Breast epithelium (tissue), 4 donors: ENCODE results near the gene MYH9. TPM values are rescaled to one million over a fixed set of nuclear protein-coding genes. Genes with fewer than 3 reads are reported as not detected.

Source experiments
- DNase-seq, 2 donors: peaks; one replicate each; pipeline ENCODE4 v3.0.0-alpha.2; 2019; ENCODE audit warnings: low spot score in 2 of 2
- H3K27ac ChIP-seq, 2 donors: fragments of 200-600 bp; sonication (generic) in 1 of 2; one replicate each; pipeline ENCODE4 v1.5.1; 2016 to 2019; ENCODE audit warnings: mild to moderate bottlenecking in 1 of 2
- H3K27me3 ChIP-seq, 2 donors: fragments of 200-600 bp; sonication (generic) in 1 of 2; one replicate each; pipeline versions ENCODE4 v1.5.1 to v1.6.0; 2017 to 2019; ENCODE audit warnings: control low read depth in 1 of 2, mild to moderate bottlenecking in 1 of 2
- H3K36me3 ChIP-seq: fragments of 200-600 bp; one replicate; pipeline ENCODE4 v1.5.1; 2019
- H3K4me1 ChIP-seq, 2 donors: fragments of 200-600 bp; sonication (generic); one replicate each; pipeline ENCODE4 v1.5.1; 2016 to 2019; ENCODE audit warnings: control low read depth in 1 of 2
- H3K4me3 ChIP-seq, 3 donors: fragments of 200-600 bp; sonication (generic); 1 replicate in 2 of 3; 2 replicates in 1 of 3; pipeline ENCODE4 v1.5.1; 2016 to 2019; ENCODE audit warnings: mild to moderate bottlenecking in 3 of 3, moderate library complexity in 2 of 3
- H3K9me3 ChIP-seq, 2 donors: fragments of 200-600 bp; sonication (generic) in 1 of 2; one replicate each; pipeline ENCODE4 v1.5.1; 2016 to 2019; ENCODE audit warnings: control low read depth in 1 of 2
- POLR2A ChIP-seq: fragments of 450-650 bp; IDR thresholded peaks from one replicate; pipeline ENCODE4 v1.6.1; 2016; ENCODE audit warnings: antibody characterized with exemption, mild to moderate bottlenecking, moderate library complexity
- POLR2AphosphoS5 ChIP-seq, 3 donors: sonication (generic); formaldehyde crosslinking; IDR thresholded peaks; one replicate each; pipeline ENCODE4 v1.6.1; 2017; ENCODE audit warnings: antibody characterized with exemption in 3 of 3
- intact Hi-C: fragments of 100-400 bp; cut with DNase I; formaldehyde crosslinking; loops from one replicate; pipeline ENCODE4 v1.15.1; 2023; ENCODE audit warnings: low total_unique reads
- total RNA-seq, 3 donors: library from RNA; depleted of rRNA; stranded (reverse); fragments of >200 nt; gene quantifications; one replicate each; pipeline ENCODE4 v1.1.0, GENCODE V29; 2016
- TF ChIP-seq, protein P1 (sequence below), 3 donors: fragments of 450-650 bp; IDR thresholded peaks; one replicate each; pipeline ENCODE4 v1.5.1; 2016 to 2017; ENCODE audit warnings: antibody characterized with exemption in 3 of 3, mild to moderate bottlenecking in 3 of 3, moderate library complexity in 3 of 3

The MYH9 gene
- total RNA-seq, 3 donors from 2014 or later: 169 to 392 (median 268) TPM

DNA sequence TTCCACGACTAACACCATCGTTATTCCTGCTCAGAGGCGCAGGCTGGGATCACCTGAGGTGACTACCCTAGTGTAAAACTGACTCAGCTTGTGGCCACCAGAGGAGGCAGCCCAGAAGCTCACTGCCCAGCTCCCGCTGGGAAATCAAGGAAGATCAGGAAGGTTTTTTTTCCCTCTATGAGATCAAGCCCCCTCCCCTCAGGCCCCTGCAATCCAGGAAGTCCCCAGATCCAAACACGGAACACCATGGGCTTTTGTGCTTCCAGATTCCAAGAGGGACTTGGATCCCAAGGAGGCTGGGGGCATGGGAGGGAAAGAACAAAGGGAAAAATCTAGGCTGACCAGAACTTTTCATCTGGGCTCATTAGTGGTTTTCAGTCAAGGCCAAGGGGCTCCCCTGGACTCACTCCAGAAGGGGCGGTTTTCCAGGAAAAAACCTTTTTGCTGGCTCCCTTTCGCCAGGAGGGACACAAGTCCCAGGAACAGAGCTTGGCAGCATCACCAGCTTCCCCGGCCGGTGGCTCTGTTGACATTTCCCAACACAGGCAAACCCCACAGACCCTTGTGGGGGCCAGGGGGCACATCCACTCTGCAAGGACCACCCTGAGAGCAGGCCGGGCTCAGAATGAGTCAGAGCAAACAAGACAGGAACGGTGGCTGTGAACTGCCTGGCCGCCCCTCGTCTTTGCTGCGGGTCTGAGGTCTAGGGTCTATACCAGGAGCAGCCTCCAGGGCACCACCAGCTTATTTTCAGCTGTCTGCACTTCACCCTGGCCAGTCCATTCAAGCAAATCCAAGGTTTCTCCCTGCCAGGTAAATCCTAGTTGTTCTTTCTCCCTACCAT lies 36.8 kb downstream of the MYH9 start:
- intact Hi-C loops: no loop called here
- DNase-seq: peak in 1 of 2 donors; percentile 79
- peaks cover 50 to 61% of the 10 kb centered on the region in 2 donors for H3K4me1 ChIP-seq

DNA sequence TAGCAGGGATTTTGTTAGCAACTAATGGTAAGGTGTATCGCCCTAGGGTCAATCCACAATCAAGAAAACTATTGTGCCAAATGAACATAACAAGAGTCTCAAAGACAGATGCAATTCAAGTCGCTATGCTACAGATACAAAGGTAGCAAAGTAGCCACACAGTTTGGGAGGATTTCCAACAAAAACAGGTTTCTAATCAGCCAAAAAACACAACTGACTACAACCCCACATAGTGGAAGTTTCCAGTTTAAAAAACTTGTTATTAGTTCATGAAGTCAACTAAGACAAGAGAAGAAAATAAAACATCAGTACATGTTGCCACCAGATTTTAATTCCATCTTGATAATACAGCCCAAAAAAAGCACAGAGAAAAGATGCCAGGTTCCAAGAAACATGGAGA lies 38.0 kb downstream of the MYH9 start:
- intact Hi-C loops: no loop called here
- H3K9me3 ChIP-seq: no peaks in the 10 kb centered on the region
- peak overlapping the region; percentile 92 to 97 for H3K27ac ChIP-seq
- no peak for TF ChIP-seq POLR2A
- peak in 1 of 3 donors; percentile 11 for TF ChIP-seq POLR2AphosphoS5 (IDR thresholded peaks at IDR 0.05)
- TF ChIP-seq, protein P1, sequence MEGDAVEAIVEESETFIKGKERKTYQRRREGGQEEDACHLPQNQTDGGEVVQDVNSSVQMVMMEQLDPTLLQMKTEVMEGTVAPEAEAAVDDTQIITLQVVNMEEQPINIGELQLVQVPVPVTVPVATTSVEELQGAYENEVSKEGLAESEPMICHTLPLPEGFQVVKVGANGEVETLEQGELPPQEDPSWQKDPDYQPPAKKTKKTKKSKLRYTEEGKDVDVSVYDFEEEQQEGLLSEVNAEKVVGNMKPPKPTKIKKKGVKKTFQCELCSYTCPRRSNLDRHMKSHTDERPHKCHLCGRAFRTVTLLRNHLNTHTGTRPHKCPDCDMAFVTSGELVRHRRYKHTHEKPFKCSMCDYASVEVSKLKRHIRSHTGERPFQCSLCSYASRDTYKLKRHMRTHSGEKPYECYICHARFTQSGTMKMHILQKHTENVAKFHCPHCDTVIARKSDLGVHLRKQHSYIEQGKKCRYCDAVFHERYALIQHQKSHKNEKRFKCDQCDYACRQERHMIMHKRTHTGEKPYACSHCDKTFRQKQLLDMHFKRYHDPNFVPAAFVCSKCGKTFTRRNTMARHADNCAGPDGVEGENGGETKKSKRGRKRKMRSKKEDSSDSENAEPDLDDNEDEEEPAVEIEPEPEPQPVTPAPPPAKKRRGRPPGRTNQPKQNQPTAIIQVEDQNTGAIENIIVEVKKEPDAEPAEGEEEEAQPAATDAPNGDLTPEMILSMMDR (IDR thresholded peaks at IDR 0.05): no peak
- no peaks in the 10 kb centered on the region for H3K27me3 ChIP-seq
- H3K4me1 ChIP-seq: peaks cover 46 to 51% of the 10 kb centered on the region in 2 donors
- H3K36me3 ChIP-seq: no peaks in the 10 kb centered on the region
- no peak for DNase-seq
- no peak overlapping the region for H3K4me3 ChIP-seq

More for the DNA sequence above, 36.8 kb downstream of the MYH9 start:
- H3K36me3 ChIP-seq: no peaks in the 10 kb centered on the region
- TF ChIP-seq POLR2AphosphoS5 (IDR thresholded peaks at IDR 0.05): peak in 1 of 3 donors; percentile 30
- TF ChIP-seq POLR2A: no peak
- TF ChIP-seq, protein P1 (IDR thresholded peaks at IDR 0.05): peak in 1 of 3 donors; percentile 4
- no peaks in the 10 kb centered on the region for H3K27me3 ChIP-seq
- peak overlapping the region; percentile 92 to 97 for H3K27ac ChIP-seq
- H3K4me3 ChIP-seq: peak overlapping the region in 2 of 3 donors; percentile 9 to 57
- no peaks in the 10 kb centered on the region for H3K9me3 ChIP-seq

DNA sequence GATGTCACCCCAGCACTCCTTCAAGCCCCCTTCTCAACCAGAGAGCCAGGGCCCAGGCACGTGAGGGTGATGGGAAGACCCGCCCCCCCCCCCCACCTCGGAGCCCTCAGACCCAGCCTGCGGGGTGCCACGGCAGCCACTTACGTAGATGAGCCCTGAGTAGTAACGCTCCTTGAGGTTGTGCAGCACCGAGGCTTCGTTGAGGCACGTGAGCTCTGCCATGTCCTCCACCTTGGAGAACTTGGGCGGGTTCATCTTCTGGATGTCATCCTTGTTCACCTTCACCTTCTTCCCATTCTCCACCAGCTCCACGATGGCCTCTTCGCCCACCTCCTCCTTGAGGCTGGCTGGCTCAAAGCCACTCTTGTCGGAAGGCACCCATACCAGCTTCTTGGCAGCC lies 39.0 kb downstream of the MYH9 start:
- no peaks in the 10 kb centered on the region for H3K27me3 ChIP-seq
- no peak overlapping the region for H3K4me3 ChIP-seq
- H3K27ac ChIP-seq: peak overlapping the region; percentile 92 to 97
- intact Hi-C loops: no loop called here
- no peak for DNase-seq
- no peaks in the 10 kb centered on the region for H3K36me3 ChIP-seq
- peaks cover 39 to 54% of the 10 kb centered on the region in 2 donors for H3K4me1 ChIP-seq
- TF ChIP-seq, protein P1 (IDR thresholded peaks at IDR 0.05): no peak
- peak in 1 of 3 donors; percentile 17 for TF ChIP-seq POLR2AphosphoS5 (IDR thresholded peaks at IDR 0.05)
- H3K9me3 ChIP-seq: no peaks in the 10 kb centered on the region

DNA sequence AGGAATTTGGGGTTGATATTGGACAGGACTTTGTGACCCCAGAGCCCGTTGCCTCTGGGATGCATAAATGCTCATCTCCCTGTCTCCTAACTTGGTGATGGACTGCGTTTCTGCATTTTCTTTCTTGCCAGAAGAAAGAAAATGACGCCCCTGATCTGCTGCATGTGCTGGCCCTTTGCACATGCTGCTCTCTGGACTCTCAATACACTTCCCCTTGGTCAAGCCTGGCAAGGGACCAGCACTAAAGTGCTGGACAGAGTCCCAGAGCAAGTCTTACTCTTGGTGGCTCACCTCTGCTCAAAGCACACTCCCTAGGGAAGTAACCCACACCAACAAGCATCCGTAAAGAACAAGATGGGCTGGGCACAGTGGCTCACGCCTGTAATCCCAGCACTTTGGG lies 40.7 kb downstream of the MYH9 start:
- H3K4me3 ChIP-seq: no peak overlapping the region
- no peaks in the 10 kb centered on the region for H3K9me3 ChIP-seq
- H3K36me3 ChIP-seq: no peaks in the 10 kb centered on the region
- peak overlapping the region; percentile 77 to 97 for H3K27ac ChIP-seq
- H3K4me1 ChIP-seq: peaks cover 26 to 45% of the 10 kb centered on the region in 2 donors
- no peaks in the 10 kb centered on the region for H3K27me3 ChIP-seq
- intact Hi-C loops: no loop called here
- TF ChIP-seq POLR2AphosphoS5 (IDR thresholded peaks at IDR 0.05) (no peak), POLR2A (no peak)
- TF ChIP-seq, protein P1 (IDR thresholded peaks at IDR 0.05): no peak
- no peak for DNase-seq

DNA sequence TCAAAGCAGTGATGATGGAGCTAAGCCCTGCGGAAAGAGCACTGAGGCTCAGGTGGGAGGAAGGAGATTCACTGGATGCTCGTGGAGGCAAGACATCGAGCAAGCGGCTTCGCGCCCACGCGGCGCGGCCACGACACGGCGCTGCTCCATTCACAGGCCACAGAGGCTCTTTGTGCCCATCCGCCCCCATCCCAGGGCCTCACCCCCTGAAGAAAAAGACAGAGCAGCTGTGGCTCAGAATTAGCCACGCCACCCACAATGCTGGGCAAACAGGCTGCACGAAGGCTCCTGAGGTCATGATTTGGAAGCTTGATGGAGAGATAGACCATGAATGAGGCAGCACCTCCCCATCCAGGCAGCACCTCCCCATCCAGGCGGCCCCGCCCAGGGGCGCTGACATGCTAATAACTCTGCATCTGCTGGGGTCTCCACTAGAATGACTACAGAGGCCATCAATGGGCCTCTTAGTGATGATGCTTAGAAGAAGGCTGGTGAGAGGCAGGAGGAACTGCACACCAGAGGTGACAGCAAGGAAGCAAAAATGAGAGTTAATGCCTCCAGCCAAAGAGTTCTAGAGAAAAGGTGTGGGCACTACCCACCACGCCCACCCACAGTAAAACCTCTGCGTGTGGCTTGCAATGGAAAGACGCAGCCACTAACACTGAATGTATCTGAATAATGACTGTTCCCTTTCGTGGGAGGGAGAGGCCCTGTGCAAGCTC lies 43.5 kb downstream of the MYH9 start:
- H3K27me3 ChIP-seq: no peaks in the 10 kb centered on the region
- TF ChIP-seq POLR2AphosphoS5 (IDR thresholded peaks at IDR 0.05) (no peak), POLR2A (no peak)
- TF ChIP-seq, protein P1 (IDR thresholded peaks at IDR 0.05): no peak
- H3K4me1 ChIP-seq: peaks cover 1 to 27% of the 10 kb centered on the region in 2 donors
- no peak for DNase-seq
- intact Hi-C loops: no loop called here
- H3K36me3 ChIP-seq: peaks cover 10% of the 10 kb centered on the region
- no peak overlapping the region for H3K4me3 ChIP-seq
- H3K27ac ChIP-seq: peak overlapping the region; percentile 78 to 97
- no peaks in the 10 kb centered on the region for H3K9me3 ChIP-seq
